HEK293T (cell line): ENCODE data around the gene SLC22A12.

Experiments used
- CTCF ChIA-PET: fragments of 350-600 bp; formaldehyde crosslinking; extraction: SDS; loops from one replicate; lab custom pipeline; 2021; ENCODE audit warnings: antibody characterized with exemption, inconsistent platforms; lab: Yijun Ruan, JAX
- POLR2A ChIA-PET: fragments of 350-600 bp; formaldehyde crosslinking; extraction: SDS; loops from one replicate; lab custom pipeline; 2020; ENCODE audit warnings: antibody characterized with exemption, inconsistent platforms; lab: Yijun Ruan, JAX
- DNase-seq: peaks from one replicate; pipeline ENCODE4 v3.0.0; 2012; ENCODE audit warnings: mixed read lengths; ENCODE audit errors: extremely low spot score
- ARNT ChIP-seq: fragments of 450-650 bp; IDR thresholded peaks from 2 replicates; pipeline ENCODE4 v1.6.1; 2017; ENCODE audit warnings: mild to moderate bottlenecking
- BHLHE40 ChIP-seq: fragments of 450-650 bp; IDR thresholded peaks from 2 replicates; pipeline ENCODE4 v1.6.1; 2016; ENCODE audit warnings: mild to moderate bottlenecking, moderate library complexity, borderline replicate concordance
- CTBP1 ChIP-seq: fragments of 450-650 bp; IDR thresholded peaks from 2 replicates; pipeline ENCODE4 v1.6.1; 2016; ENCODE audit warnings: borderline replicate concordance
- ELF4 ChIP-seq: fragments of 450-650 bp; IDR thresholded peaks from 2 replicates; pipeline ENCODE4 v1.6.1; 2017; ENCODE audit warnings: antibody characterized with exemption
- FOXA1 ChIP-seq: fragments of 450-650 bp; IDR thresholded peaks from 2 replicates; pipeline ENCODE4 v1.6.1; 2016; ENCODE audit warnings: mild to moderate bottlenecking
- FOXK2 ChIP-seq: fragments of 450-650 bp; IDR thresholded peaks from 2 replicates; pipeline ENCODE4 v1.6.1; 2016; ENCODE audit warnings: mild to moderate bottlenecking
- FOXM1 ChIP-seq: fragments of 450-650 bp; IDR thresholded peaks from 2 replicates; pipeline ENCODE4 v1.6.1; 2017; ENCODE audit warnings: mild to moderate bottlenecking, borderline replicate concordance
- HDGF ChIP-seq: fragments of 450-650 bp; IDR thresholded peaks from 2 replicates; pipeline ENCODE4 v1.6.1; 2017; ENCODE audit warnings: antibody characterized with exemption, borderline replicate concordance
- L3MBTL2 ChIP-seq: fragments of 450-650 bp; conservative IDR thresholded peaks from 2 replicates; pipeline ENCODE4 v1.6.1; 2016; ENCODE audit warnings: mild to moderate bottlenecking
- LEF1 ChIP-seq: fragments of 450-650 bp; IDR thresholded peaks from 2 replicates; pipeline ENCODE4 v1.6.1; 2017; ENCODE audit warnings: mild to moderate bottlenecking, borderline replicate concordance
- NFRKB ChIP-seq: fragments of 450-650 bp; IDR thresholded peaks from 2 replicates; pipeline ENCODE4 v1.6.1; 2016; ENCODE audit warnings: mild to moderate bottlenecking, moderate library complexity
- PKNOX1 ChIP-seq: fragments of 450-650 bp; IDR thresholded peaks from 2 replicates; pipeline ENCODE4 v1.6.1; 2016
- SP1 ChIP-seq: fragments of 450-650 bp; IDR thresholded peaks from 2 replicates; pipeline ENCODE4 v1.6.1; 2017
- SUZ12 ChIP-seq: fragments of 450-650 bp; IDR thresholded peaks from 2 replicates; pipeline ENCODE4 v1.6.1; 2016; ENCODE audit warnings: mild to moderate bottlenecking
- TARDBP ChIP-seq: fragments of 450-650 bp; IDR thresholded peaks from 2 replicates; pipeline ENCODE4 v1.6.1; 2016
- ZNF384 ChIP-seq: fragments of 450-650 bp; IDR thresholded peaks from 2 replicates; pipeline ENCODE4 v1.6.1; 2016

Gene SLC22A12

GRCh38 chr11:64608046-64608445, 17.0 kb downstream of the SLC22A12 start:
- no peak for DNase-seq

GRCh38 chr11:64608636-64609035, 17.6 kb downstream of the SLC22A12 start:
- DNase-seq: no peak
- no peak for TF ChIP-seq LEF1
- no peak for TF ChIP-seq HDGF
- no peak for TF ChIP-seq SP1
- no peak for TF ChIP-seq TARDBP
- TF ChIP-seq FOXA1: no peak
- no peak for TF ChIP-seq ZNF384
- TF ChIP-seq NFRKB: no peak
- TF ChIP-seq SUZ12: no peak
- TF ChIP-seq FOXM1: no peak
- no peak for TF ChIP-seq CTBP1
- TF ChIP-seq PKNOX1: no peak
- TF ChIP-seq ARNT: no peak
- TF ChIP-seq L3MBTL2: no peak
- ChIA-PET POLR2A (no interaction called here), CTCF (no interaction called here)

More at GRCh38 chr11:64608046-64608445, 17.0 kb downstream of the SLC22A12 start:
- ChIA-PET CTCF (no interaction called here), POLR2A (no interaction called here)
- TF ChIP-seq TARDBP (no peak), HDGF (no peak), FOXA1 (no peak), FOXM1 (no peak), NFRKB (no peak), SP1 (no peak), BHLHE40 (no peak), LEF1 (no peak), SUZ12 (no peak), L3MBTL2 (no peak), FOXK2 (no peak), ZNF384 (no peak), ARNT (no peak), ELF4 (no peak), CTBP1 (no peak), PKNOX1 (no peak)

- CTCF ChIA-PET: interaction anchor here (0.9 kb wide), 1 partner anchor 160 kb away, joined by 3 read pairs; no protein-coding TSS in a partner anchor
These were observed 18.5 kb downstream of the SLC22A12 start for GRCh38 chr11:64609436-64610047.

GRCh38 chr11:64610596-64610995, 19.6 kb downstream of the SLC22A12 start:
- TF ChIP-seq PKNOX1 (no peak), ARNT (no peak), FOXK2 (no peak), FOXM1 (no peak), TARDBP (no peak), BHLHE40 (no peak), SP1 (no peak), HDGF (no peak), ELF4 (no peak), CTBP1 (no peak), SUZ12 (no peak), L3MBTL2 (no peak), NFRKB (no peak), ZNF384 (no peak), LEF1 (no peak), FOXA1 (no peak)
- POLR2A ChIA-PET: interaction anchor here (1.1 kb wide), 1 partner anchor 52 kb away, joined by 3 read pairs; no protein-coding TSS in a partner anchor
- CTCF ChIA-PET: interaction anchor here (0.9 kb wide), 1 partner anchor 161 kb away, joined by 3 read pairs; no protein-coding TSS in a partner anchor
- no peak for DNase-seq

More at GRCh38 chr11:64609436-64610047, 18.5 kb downstream of the SLC22A12 start:
- TF ChIP-seq L3MBTL2 (no peak), LEF1 (no peak), ELF4 (no peak), BHLHE40 (no peak), NFRKB (no peak), TARDBP (no peak), PKNOX1 (no peak), FOXK2 (no peak), SP1 (no peak), FOXM1 (no peak), SUZ12 (no peak), CTBP1 (no peak), FOXA1 (no peak), ARNT (no peak), HDGF (no peak), ZNF384 (no peak)
- no peak for DNase-seq
- POLR2A ChIA-PET: no interaction called here

- POLR2A ChIA-PET: interaction anchor here (1.1 kb wide), 1 partner anchor 53 kb away, joined by 3 read pairs; no protein-coding TSS in a partner anchor
- DNase-seq: no peak
- TF ChIP-seq PKNOX1 (no peak), ARNT (no peak), HDGF (no peak), SUZ12 (no peak), ELF4 (no peak), LEF1 (no peak), L3MBTL2 (no peak), BHLHE40 (no peak), FOXM1 (no peak), TARDBP (no peak), CTBP1 (no peak), FOXK2 (no peak), SP1 (no peak), FOXA1 (no peak), NFRKB (no peak)
- CTCF ChIA-PET: no interaction called here
These were observed 20.2 kb downstream of the SLC22A12 start for GRCh38 chr11:64611176-64611575.
